GM12878 (cell line): ENCODE measurements around the gene TMED7. TPM values are rescaled to one million over a fixed set of nuclear protein-coding genes. Genes with fewer than 3 reads are reported as not detected.

Source experiments
- CUX1 ChIP-seq: IDR thresholded peaks from 2 replicates; pipeline ENCODE4 v1.6.1; 2012; ENCODE audit warnings: improper control_type of control experiment, low read depth, low read length; ENCODE audit not compliant: insufficient replicate concordance
- SMAD1 ChIP-seq: fragments of 450-650 bp; IDR thresholded peaks from 2 replicates; pipeline ENCODE4 v1.6.1; 2018; ENCODE audit warnings: mild to moderate bottlenecking, low read depth; ENCODE audit not compliant: partially characterized antibody
- SMARCA5 ChIP-seq: fragments of 450-650 bp; IDR thresholded peaks from 2 replicates; pipeline ENCODE4 v1.6.1; 2017; ENCODE audit warnings: mild to moderate bottlenecking
- polyA plus RNA-seq, 11 experiments: library from polyadenylated mRNA; depleted of rRNA in 4 of 11; unstranded in 6 of 11; stranded (reverse) in 5 of 11; fragments of >200 nt; fragmentation: Nextera tagmentation in 4 of 11; fragmentation: Illumina TruSeq in 1 of 11; extraction: Ambion mirVana in 4 of 11; extraction: Trizol in 1 of 11; gene quantifications; 1 replicate in 1 of 11; 2 replicates in 10 of 11; pipeline versions ENCODE4 v1.2.1 to v1.2.3, GENCODE V29; 2011 to 2016; ENCODE audit warnings: inconsistent platforms in 2 of 11, missing spikeins in 2 of 11, low read depth in 1 of 11
- total RNA-seq, 4 experiments: library from RNA; depleted of rRNA in 3 of 4; stranded (reverse); fragments of >200 nt in 3 of 4; fragmentation: Illumina TruSeq in 1 of 4; extraction: Trizol in 1 of 4; gene quantifications; 2 replicates each; pipeline versions ENCODE4 v1.2.1 to v1.2.3, GENCODE V29; 2013 to 2021

The TMED7 gene
- total and polyA plus RNA-seq, 10 of the 15 experiments (the other 5 are each of a cell fraction or from before 2014, with no cell fraction given): 8.0 to 37.3 (median 25.2) TPM

- TF ChIP-seq SMARCA5: no peak
- no peak for TF ChIP-seq SMAD1
- TF ChIP-seq CUX1: no peak
- TF ChIP-seq, all 136 proteins: peak for 0
These were observed 60.6 kb downstream of the TMED7 start (continued) for GRCh38 chr5:115565233-115565632.

Other genes starting within 250 kb of the TMED7 start
- 9.8 and 11.6 TPM in 2 replicates for gene FEM1C, start 81.3 kb downstream of the TMED7 start, total RNA-seq (2014; rRNA removed)
- gene FEM1C, start 81.3 kb downstream of the TMED7 start, total RNA-seq (2014; rRNA removed; fragmentation: Illumina TruSeq; extraction: Trizol): 8.2 and 8.5 TPM in 2 replicates
- 10.3 and 10.9 TPM in 2 replicates for gene FEM1C, start 81.3 kb downstream of the TMED7 start, total RNA-seq (2021)
- 15.6 and 20.1 TPM in 2 replicates for gene FEM1C, start 81.3 kb downstream of the TMED7 start, polyA plus RNA-seq (2011; rRNA removed)
- gene FEM1C, start 81.3 kb downstream of the TMED7 start, polyA plus RNA-seq (2014; fragmentation: Illumina TruSeq; extraction: Trizol): 8.9 and 10.7 TPM in 2 replicates
- gene FEM1C, start 81.3 kb downstream of the TMED7 start, polyA plus RNA-seq (2014; fragmentation: Nextera tagmentation; extraction: Ambion mirVana): 1 to 10 TPM; 1.9 to 7.1 TPM
- gene FEM1C, start 81.3 kb downstream of the TMED7 start, polyA plus RNA-seq (2014; rRNA removed): 4.7 and 5.7 TPM in 2 replicates
- gene FEM1C, start 81.3 kb downstream of the TMED7 start, polyA plus RNA-seq (2016; fragmentation: Nextera tagmentation; extraction: Ambion mirVana): 1 to 10 TPM; 7.2 to 7.4 TPM
- 2.5 and 3.5 TPM in 2 replicates for gene TICAM2, start 23.6 kb downstream of the TMED7 start, total RNA-seq (2014; rRNA removed)
- 5.9 and 6.3 TPM in 2 replicates for gene TICAM2, start 23.6 kb downstream of the TMED7 start, total RNA-seq (2014; rRNA removed; fragmentation: Illumina TruSeq; extraction: Trizol)
- 5.6 and 6.2 TPM in 2 replicates for gene TICAM2, start 23.6 kb downstream of the TMED7 start, total RNA-seq (2021)
- 0.12 and 0.14 TPM in 2 replicates for gene TICAM2, start 23.6 kb downstream of the TMED7 start, polyA plus RNA-seq (2011; rRNA removed)
- 7.0 and 7.9 TPM in 2 replicates for gene TICAM2, start 23.6 kb downstream of the TMED7 start, polyA plus RNA-seq (2014; fragmentation: Illumina TruSeq; extraction: Trizol)
- 1 to 10 TPM; 1.8 to 2.3 TPM for gene TICAM2, start 23.6 kb downstream of the TMED7 start, polyA plus RNA-seq (2014; fragmentation: Nextera tagmentation; extraction: Ambion mirVana)
- gene TICAM2, start 23.6 kb downstream of the TMED7 start, polyA plus RNA-seq (2014; rRNA removed): 2.5 and 2.7 TPM in 2 replicates
- gene TICAM2, start 23.6 kb downstream of the TMED7 start, polyA plus RNA-seq (2016; fragmentation: Nextera tagmentation; extraction: Ambion mirVana): 1 to 10 TPM; 3.3 to 4.3 TPM
- not detected in 2 replicates for gene CDO1, start 190.6 kb upstream of the TMED7 start, total RNA-seq (2014; rRNA removed)
- not detected in 2 replicates for gene CDO1, start 190.6 kb upstream of the TMED7 start, total RNA-seq (2014; rRNA removed; fragmentation: Illumina TruSeq; extraction: Trizol)
- not detected in 2 replicates for gene CDO1, start 190.6 kb upstream of the TMED7 start, total RNA-seq (2021)
- not detected in 2 replicates for gene CDO1, start 190.6 kb upstream of the TMED7 start, polyA plus RNA-seq (2011; rRNA removed)
- not detected in 2 replicates for gene CDO1, start 190.6 kb upstream of the TMED7 start, polyA plus RNA-seq (2014; fragmentation: Illumina TruSeq; extraction: Trizol)
- under 1 TPM in 1 of 2 experiments, not detected in 1; 0.05 TPM for gene CDO1, start 190.6 kb upstream of the TMED7 start, polyA plus RNA-seq (2014; fragmentation: Nextera tagmentation; extraction: Ambion mirVana)
- gene CDO1, start 190.6 kb upstream of the TMED7 start, polyA plus RNA-seq (2014; rRNA removed): not detected in 2 replicates
- not detected for gene CDO1, start 190.6 kb upstream of the TMED7 start, polyA plus RNA-seq (2016; fragmentation: Nextera tagmentation; extraction: Ambion mirVana)
- gene ATG12, start 215.5 kb upstream of the TMED7 start, total RNA-seq (2014; rRNA removed): 23.2 and 32.5 TPM in 2 replicates
- gene ATG12, start 215.5 kb upstream of the TMED7 start, total RNA-seq (2014; rRNA removed; fragmentation: Illumina TruSeq; extraction: Trizol): 39.7 and 41.0 TPM in 2 replicates
- gene ATG12, start 215.5 kb upstream of the TMED7 start, total RNA-seq (2021): 26.9 and 28.9 TPM in 2 replicates
- 89.4 and 153 TPM in 2 replicates for gene ATG12, start 215.5 kb upstream of the TMED7 start, polyA plus RNA-seq (2011; rRNA removed)
- gene ATG12, start 215.5 kb upstream of the TMED7 start, polyA plus RNA-seq (2014; fragmentation: Illumina TruSeq; extraction: Trizol): 50.7 and 57.0 TPM in 2 replicates
- gene ATG12, start 215.5 kb upstream of the TMED7 start, polyA plus RNA-seq (2014; fragmentation: Nextera tagmentation; extraction: Ambion mirVana): 10 to 100 TPM; 67.4 to 92.0 TPM
- 24.3 and 32.9 TPM in 2 replicates for gene ATG12, start 215.5 kb upstream of the TMED7 start, polyA plus RNA-seq (2014; rRNA removed)
- gene ATG12, start 215.5 kb upstream of the TMED7 start, polyA plus RNA-seq (2016; fragmentation: Nextera tagmentation; extraction: Ambion mirVana): 10 to 100 TPM; 66.6 to 72.1 TPM
- 37.1 and 53.6 TPM in 2 replicates for gene AP3S1, start 215.9 kb upstream of the TMED7 start, total RNA-seq (2014; rRNA removed)
- 62.5 and 73.3 TPM in 2 replicates for gene AP3S1, start 215.9 kb upstream of the TMED7 start, total RNA-seq (2014; rRNA removed; fragmentation: Illumina TruSeq; extraction: Trizol)
- 45.6 and 57.4 TPM in 2 replicates for gene AP3S1, start 215.9 kb upstream of the TMED7 start, total RNA-seq (2021)
- gene AP3S1, start 215.9 kb upstream of the TMED7 start, polyA plus RNA-seq (2011; rRNA removed): 137 and 319 TPM in 2 replicates
- gene AP3S1, start 215.9 kb upstream of the TMED7 start, polyA plus RNA-seq (2014; fragmentation: Illumina TruSeq; extraction: Trizol): 78.4 and 128 TPM in 2 replicates
- gene AP3S1, start 215.9 kb upstream of the TMED7 start, polyA plus RNA-seq (2014; fragmentation: Nextera tagmentation; extraction: Ambion mirVana): 10 to 100 TPM; 36.4 to 48.5 TPM
- 48.6 and 61.7 TPM in 2 replicates for gene AP3S1, start 215.9 kb upstream of the TMED7 start, polyA plus RNA-seq (2014; rRNA removed)
- gene AP3S1, start 215.9 kb upstream of the TMED7 start, polyA plus RNA-seq (2016; fragmentation: Nextera tagmentation; extraction: Ambion mirVana): 100 to 1,000 TPM; 103 to 104 TPM